GM12875 (cell line): ENCODE results near the gene PDE8A.
A peak's percentile ranks its signal among the peaks of the same experiment; 100 is the strongest.
"Not testable (repeated sequence)": the region's sequence is repeated elsewhere in the genome, so short reads cannot be mapped to it uniquely, and the experiment has no call there.

Experiments used
- H3K4me3 ChIP-seq: one replicate; pipeline ENCODE4 v1.5.1; 2011; ENCODE audit warnings: low read depth, low read length, control low read depth
- TF ChIP-seq, protein P1 (sequence below): IDR thresholded peaks from 2 replicates; pipeline ENCODE4 v1.5.1; 2011; ENCODE audit warnings: low read depth, mild to moderate bottlenecking, control low read depth, inconsistent platforms, low read length, moderate library complexity, borderline replicate concordance; ENCODE audit not compliant: insufficient read depth

The PDE8A gene

DNA sequence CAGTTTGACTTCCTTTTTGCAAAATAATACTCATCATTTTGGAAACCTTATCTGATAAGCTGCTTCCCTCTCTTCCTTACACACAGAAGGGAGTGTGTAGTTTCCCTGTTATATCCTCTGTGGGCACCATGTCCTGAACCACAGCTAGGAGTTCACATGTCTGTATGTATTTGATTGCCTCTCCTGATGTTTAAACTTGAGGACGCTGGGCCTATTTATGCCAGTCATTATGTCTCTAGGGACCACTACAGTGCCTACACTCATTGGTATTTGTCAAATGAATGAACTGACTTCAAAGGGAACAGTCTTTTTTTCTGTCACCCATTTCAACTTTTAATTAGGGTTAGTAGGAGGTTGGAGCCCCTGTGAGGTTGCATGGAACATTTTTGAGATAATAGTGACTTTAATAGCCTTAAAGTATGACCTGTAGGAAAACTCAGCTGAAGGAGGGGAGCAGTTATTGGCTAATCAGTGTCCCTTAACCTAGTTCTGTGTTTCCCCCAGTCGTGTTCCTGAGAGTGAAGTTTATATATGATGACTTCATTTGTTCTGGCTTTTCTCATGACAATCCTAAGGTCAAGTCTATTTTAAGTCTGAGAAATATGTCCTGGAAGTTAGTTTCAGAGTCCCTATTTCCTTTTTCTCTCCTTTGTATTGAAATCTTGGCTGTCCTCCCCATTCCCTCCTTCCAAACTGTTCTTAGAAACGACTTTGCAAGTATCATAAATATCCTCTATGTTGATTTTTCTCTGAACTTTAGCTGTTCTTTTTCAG, 28.9 kb downstream of the PDE8A start:
- TF ChIP-seq, protein P1, sequence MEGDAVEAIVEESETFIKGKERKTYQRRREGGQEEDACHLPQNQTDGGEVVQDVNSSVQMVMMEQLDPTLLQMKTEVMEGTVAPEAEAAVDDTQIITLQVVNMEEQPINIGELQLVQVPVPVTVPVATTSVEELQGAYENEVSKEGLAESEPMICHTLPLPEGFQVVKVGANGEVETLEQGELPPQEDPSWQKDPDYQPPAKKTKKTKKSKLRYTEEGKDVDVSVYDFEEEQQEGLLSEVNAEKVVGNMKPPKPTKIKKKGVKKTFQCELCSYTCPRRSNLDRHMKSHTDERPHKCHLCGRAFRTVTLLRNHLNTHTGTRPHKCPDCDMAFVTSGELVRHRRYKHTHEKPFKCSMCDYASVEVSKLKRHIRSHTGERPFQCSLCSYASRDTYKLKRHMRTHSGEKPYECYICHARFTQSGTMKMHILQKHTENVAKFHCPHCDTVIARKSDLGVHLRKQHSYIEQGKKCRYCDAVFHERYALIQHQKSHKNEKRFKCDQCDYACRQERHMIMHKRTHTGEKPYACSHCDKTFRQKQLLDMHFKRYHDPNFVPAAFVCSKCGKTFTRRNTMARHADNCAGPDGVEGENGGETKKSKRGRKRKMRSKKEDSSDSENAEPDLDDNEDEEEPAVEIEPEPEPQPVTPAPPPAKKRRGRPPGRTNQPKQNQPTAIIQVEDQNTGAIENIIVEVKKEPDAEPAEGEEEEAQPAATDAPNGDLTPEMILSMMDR, result peak; percentile 29; the same call in 1 of the 2 replicates
- H3K4me3 ChIP-seq, result no peak overlapping the region

DNA sequence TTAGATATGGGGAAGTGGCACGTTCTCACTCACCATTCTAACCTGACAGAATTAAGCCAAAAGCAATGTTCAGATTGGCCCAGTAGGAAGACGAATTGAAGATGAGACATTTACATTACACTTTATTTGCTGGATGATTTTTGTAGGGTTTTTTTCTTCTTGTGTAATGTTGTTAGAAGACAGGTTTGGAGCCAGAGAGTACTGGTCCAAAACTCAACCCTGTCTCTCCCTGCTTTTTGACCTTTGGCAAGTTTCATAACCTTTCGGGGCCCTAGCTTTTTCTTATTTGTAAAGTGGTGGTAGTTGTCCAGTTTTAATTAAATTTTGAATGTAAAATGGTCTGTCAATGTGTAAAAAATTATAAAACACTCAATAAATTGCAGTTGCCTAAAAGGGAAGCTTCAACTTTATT, 29.5 kb downstream of the PDE8A start:
- TF ChIP-seq, protein P1, result no peak
- no peak overlapping the region for H3K4me3 ChIP-seq

DNA sequence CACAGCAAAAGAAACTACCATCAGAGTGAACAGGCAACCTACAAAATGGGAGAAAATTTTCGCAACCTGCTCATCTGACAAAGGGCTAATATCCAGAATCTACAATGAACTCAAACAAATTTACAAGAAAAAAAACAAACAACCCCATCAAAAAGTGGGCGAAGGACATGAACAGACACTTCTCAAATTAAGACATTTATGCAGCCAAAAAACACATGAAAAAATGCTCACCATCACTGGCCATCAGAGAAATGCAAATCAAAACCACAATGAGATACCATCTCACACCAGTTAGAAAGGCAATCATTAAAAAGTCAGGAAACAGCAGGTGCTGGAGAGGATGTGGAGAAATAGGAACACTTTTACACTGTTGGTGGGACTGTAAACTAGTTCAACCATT, 30.1 kb downstream of the PDE8A start:
- not testable (repeated sequence) for H3K4me3 ChIP-seq

DNA sequence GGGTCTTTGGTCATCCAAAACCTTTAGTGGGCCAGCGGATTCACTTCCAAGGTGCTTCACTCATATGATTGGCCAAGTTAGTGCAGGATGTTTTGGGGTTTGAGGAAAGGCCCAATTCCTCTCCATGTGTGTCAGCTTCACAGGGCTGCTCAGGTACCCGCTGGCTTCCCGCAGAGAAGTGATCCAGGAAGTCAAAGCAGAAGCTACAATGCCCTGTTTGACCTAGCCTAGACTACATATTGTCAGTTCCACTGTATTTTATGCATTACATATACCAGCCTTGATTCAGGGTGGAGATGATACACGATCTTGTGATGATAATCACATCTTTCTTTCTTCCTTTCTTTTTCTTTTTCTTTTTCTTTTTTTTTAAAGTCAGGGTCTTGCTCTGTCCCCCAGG, 32.1 kb downstream of the PDE8A start:
- TF ChIP-seq, protein P1, result no peak
- H3K4me3 ChIP-seq, result no peak overlapping the region

DNA sequence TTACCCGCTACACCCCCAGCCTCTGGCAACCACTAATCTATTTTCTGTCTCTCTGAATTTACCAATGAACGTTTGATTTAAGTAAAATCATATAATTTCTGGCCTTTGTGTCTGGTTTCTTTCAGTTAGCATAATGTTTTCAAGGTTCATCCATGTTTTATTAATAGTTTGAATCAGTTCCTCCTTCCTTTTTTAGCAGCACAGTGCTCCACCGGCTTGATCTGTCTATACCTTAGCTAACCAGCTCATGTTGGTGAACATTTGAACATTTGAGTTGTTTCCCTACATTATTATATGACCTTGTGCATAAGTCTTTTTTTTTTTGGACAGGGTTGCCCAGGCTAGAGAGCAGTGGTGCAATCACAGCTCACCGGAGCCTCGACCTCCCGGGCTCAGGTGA, 33.3 kb downstream of the PDE8A start:
- TF ChIP-seq, protein P1, result no peak
- no peak overlapping the region for H3K4me3 ChIP-seq

DNA sequence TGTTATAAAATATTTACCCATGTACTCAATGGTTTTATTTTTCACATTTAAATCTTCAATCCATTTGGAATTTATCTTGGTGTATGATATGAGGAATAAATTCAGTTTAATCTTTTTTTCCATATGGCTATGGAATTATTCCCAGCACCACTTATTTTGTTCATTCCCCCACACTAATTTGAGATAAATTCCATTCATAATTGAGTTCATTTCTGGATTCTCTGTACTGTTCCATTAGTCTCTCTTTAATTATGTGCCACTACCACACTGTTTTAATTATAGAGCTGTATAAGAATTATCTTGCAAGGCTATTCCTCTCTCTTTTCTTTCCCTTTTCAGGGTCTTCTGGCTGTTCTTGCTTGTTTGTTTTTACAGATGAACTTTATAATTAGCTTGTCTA, 34.6 kb downstream of the PDE8A start:
- no peak overlapping the region for H3K4me3 ChIP-seq
- TF ChIP-seq, protein P1, result no peak

DNA sequence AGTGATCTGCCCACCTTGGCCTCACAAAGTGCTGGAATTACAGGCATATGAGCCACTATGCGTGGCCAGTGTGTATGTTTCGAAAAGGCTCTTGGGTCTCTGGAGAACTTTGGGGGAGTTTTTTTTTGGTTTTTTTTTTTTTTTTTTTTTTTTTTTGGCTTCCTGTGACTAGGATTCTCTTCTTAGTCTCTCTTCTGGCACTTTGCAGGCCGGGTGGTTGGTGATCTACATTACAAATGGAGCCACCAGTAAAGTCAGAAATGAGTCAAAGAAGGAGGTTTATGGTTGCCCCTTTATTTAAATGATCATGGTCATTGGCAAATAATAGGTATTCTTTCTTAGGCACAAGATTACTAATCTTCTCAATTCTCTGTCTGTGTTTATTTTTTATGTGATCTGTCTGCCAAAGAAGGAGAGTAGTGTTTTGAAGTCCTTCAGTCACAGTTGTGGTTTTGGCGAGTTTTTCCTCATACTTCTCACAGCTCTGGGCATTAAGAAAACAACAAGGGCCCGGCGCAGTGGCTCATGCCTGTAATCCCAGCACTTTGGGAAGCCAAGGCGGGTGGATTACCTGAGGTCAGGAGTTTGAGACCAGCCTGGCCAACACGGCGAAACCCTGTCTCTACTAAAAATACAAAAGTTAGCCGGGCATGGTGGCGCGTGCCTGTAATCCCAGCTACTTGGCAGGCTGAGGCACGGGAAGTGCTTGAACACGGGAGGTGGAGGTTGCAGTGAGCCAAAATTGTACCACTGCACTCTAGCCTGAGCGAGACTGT, 38.3 kb downstream of the PDE8A start:
- TF ChIP-seq, protein P1, result no peak
- no peak overlapping the region for H3K4me3 ChIP-seq
